Transverse colon (tissue), 4 donors: ENCODE results near the gene RPL13A.

Source experiments
- EP300 ChIP-seq: sonication (generic); formaldehyde crosslinking; IDR thresholded peaks from one replicate; pipeline ENCODE4 v1.6.1; 2017; ENCODE audit warnings: antibody characterized with exemption, low read depth
- POLR2AphosphoS5 ChIP-seq, 3 donors: sonication (generic); formaldehyde crosslinking; IDR thresholded peaks; one replicate each; pipeline ENCODE4 v1.6.1; 2016; ENCODE audit warnings: antibody characterized with exemption in 3 of 3
- TF ChIP-seq, protein P1 (sequence below), 5 experiments: fragments of 200-600 bp in 3 of 5; fragments of 450-650 bp in 2 of 5; sonication (generic) in 3 of 5; IDR thresholded peaks; 1 replicate in 2 of 5; 2 replicates in 3 of 5; pipeline ENCODE4 v1.5.1; 2016 to 2017; ENCODE audit warnings: antibody characterized with exemption in 5 of 5, inconsistent platforms in 3 of 5, mild to moderate bottlenecking in 2 of 5, moderate library complexity in 1 of 5

DNA sequence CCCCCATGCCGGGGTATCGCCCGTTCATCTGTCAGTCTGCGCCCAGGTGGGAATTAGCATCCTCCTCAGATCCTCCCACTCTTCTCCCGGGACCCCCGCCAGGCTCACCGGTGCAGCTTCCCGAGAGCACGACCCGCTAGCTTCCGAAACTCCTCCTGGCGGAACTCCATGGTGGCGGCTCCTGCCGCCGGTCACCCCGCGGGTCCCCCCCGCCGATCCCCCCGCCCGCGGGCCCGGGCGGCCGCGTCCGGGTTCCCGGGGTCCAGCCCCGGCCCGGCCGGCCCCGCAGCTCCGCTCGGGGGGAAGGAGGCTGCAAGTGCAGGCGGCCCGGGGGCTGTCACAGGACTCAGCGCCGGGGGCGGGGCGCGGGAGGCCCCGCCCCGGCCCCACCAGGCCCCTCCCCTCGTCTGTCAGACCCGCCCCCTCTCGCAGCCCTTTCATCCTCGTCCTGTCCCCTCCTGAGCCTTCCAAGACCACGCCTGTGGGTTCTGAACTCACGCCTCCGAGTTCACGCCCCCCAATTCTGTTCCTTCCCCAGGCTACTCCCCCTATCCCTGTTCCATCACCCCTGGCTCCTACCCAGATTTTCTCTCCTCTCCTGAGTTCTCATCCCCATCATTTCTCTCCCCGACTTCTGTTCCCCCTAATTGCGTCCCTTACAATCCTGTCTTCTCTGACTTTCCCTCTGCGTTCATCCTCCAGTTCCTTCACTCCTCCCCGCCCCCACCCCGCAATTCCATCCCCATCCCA lies 46.0 kb upstream of the RPL13A start, which contains the start of gene SLC17A7:
- TF ChIP-seq, protein P1, sequence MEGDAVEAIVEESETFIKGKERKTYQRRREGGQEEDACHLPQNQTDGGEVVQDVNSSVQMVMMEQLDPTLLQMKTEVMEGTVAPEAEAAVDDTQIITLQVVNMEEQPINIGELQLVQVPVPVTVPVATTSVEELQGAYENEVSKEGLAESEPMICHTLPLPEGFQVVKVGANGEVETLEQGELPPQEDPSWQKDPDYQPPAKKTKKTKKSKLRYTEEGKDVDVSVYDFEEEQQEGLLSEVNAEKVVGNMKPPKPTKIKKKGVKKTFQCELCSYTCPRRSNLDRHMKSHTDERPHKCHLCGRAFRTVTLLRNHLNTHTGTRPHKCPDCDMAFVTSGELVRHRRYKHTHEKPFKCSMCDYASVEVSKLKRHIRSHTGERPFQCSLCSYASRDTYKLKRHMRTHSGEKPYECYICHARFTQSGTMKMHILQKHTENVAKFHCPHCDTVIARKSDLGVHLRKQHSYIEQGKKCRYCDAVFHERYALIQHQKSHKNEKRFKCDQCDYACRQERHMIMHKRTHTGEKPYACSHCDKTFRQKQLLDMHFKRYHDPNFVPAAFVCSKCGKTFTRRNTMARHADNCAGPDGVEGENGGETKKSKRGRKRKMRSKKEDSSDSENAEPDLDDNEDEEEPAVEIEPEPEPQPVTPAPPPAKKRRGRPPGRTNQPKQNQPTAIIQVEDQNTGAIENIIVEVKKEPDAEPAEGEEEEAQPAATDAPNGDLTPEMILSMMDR (IDR thresholded peaks at IDR 0.05) = no peak
- TF ChIP-seq EP300 = no peak
- no peak for TF ChIP-seq POLR2AphosphoS5 (IDR thresholded peaks at IDR 0.05)
